BJ (cell line): ENCODE measurements around the gene HHEX. TPM values are rescaled to one million over a fixed set of nuclear protein-coding genes. Genes with fewer than 3 reads are reported as not detected.

Experiments used
- CTCF ChIA-PET: fragments of 350-600 bp; formaldehyde crosslinking; extraction: SDS; loops from one replicate; lab custom pipeline; 2021; ENCODE audit warnings: antibody characterized with exemption, inconsistent platforms; lab: Yijun Ruan, JAX
- POLR2A ChIA-PET: fragments of 300-600 bp; sonication (Branson Sonifier 250); formaldehyde crosslinking; extraction: SDS; loops from one replicate; lab custom pipeline; 2021; ENCODE audit warnings: antibody characterized with exemption; lab: Charles Lee
- DNase-seq: peaks from one replicate; pipeline ENCODE4 v3.0.0-alpha.2; 2011; ENCODE audit warnings: low read depth
- H3K27me3 ChIP-seq: 2 replicates; pipeline ENCODE4 v1.6.0; 2011; ENCODE audit warnings: low read length; ENCODE audit not compliant: control insufficient read depth, insufficient read depth
- H3K36me3 ChIP-seq: 2 replicates; pipeline ENCODE4 v1.5.1; 2011; ENCODE audit warnings: low read length; ENCODE audit not compliant: control insufficient read depth, insufficient read depth
- H3K4me3 ChIP-seq: 2 replicates; pipeline ENCODE4 v1.5.1; 2011; ENCODE audit warnings: low read depth, mild to moderate bottlenecking, control low read depth, low read length
- CTCF ChIP-seq: IDR thresholded peaks from 2 replicates; pipeline ENCODE4 v1.5.1; 2011; ENCODE audit warnings: low read depth, mild to moderate bottlenecking, control low read depth, inconsistent platforms, low read length, moderate library complexity; ENCODE audit not compliant: insufficient read depth
- polyA plus RNA-seq: library from polyadenylated mRNA; depleted of rRNA; stranded (reverse); fragments of >200 nt; gene quantifications from 2 replicates; pipeline ENCODE4 v1.2.3, GENCODE V29; 2011

HHEX gene
- polyA plus RNA-seq, 1 experiment = 2.6 TPM

GRCh38 chr10:92692080-92692671 is 2.4 kb downstream of the HHEX start:
- H3K4me3 ChIP-seq = no peak overlapping the region
- DNase-seq = no peak
- H3K27me3 ChIP-seq = no peaks in the 10 kb centered on the region
- ChIA-PET POLR2A (no interaction called here), CTCF (interaction anchor here (0.7 kb wide), 1 partner anchor 155 kb away, joined by 3 read pairs; no protein-coding TSS in a partner anchor)
- no peaks in the 10 kb centered on the region for H3K36me3 ChIP-seq
- no peak for TF ChIP-seq CTCF

- DNase-seq = no peak
- ChIA-PET POLR2A (no interaction called here), CTCF (interaction anchor here (0.7 kb wide), 1 partner anchor 154 kb away, joined by 3 read pairs; no protein-coding TSS in a partner anchor)
- H3K27me3 ChIP-seq = no peaks in the 10 kb centered on the region
- no peak for TF ChIP-seq CTCF
- H3K4me3 ChIP-seq = no peak overlapping the region
- H3K36me3 ChIP-seq = no peaks in the 10 kb centered on the region
Observed at GRCh38 chr10:92692697-92693533, 3.2 kb downstream of the HHEX start.

GRCh38 chr10:92693534-92693893 is 3.8 kb downstream of the HHEX start:
- ChIA-PET CTCF (no interaction called here), POLR2A (no interaction called here)
- Histone ChIP-seq H3K36me3 (no peaks in the 10 kb centered on the region), H3K27me3 (no peaks in the 10 kb centered on the region), H3K4me3 (no peak overlapping the region)
- TF ChIP-seq CTCF = no peak
- DNase-seq = no peak

GRCh38 chr10:92695679-92696605 is 6.2 kb downstream of the HHEX start:
- ChIA-PET POLR2A (no interaction called here), CTCF (no interaction called here)
- H3K4me3 ChIP-seq = peak overlapping the region; percentile 37
- no peaks in the 10 kb centered on the region for H3K27me3 ChIP-seq
- no peak for DNase-seq
- no peak for TF ChIP-seq CTCF
- H3K36me3 ChIP-seq = no peaks in the 10 kb centered on the region
